Measurements from ENCODE around the gene LRMDA. TPM values are rescaled to one million over a fixed set of nuclear protein-coding genes. Genes with fewer than 3 reads are reported as not detected.

LRMDA gene
- total and polyA plus RNA-seq, 2 of the 13 experiments (the other 11 are each of a cell fraction or from before 2014, with no cell fraction given), result 13.4 to 22.0 TPM

GRCh38 chr10:76433161-76434005 is 1002.0 kb downstream of the LRMDA start:
- in situ Hi-C loops (cut with HindIII; ENCODE audit: extremely low pct_ligation_motif_present, low pct_unique_long_range_greater_than_20kb) (no loop called here), intact Hi-C loops (cut with micrococcal nuclease; ENCODE audit: unreplicated experiment) (no loop called here)
- ChIA-PET CTCF (ENCODE audit: low intra/inter-chr PET ratio, low total read pairs) (no interaction called here), POLR2A (no interaction called here)
- Histone ChIP-seq H4K20me1 (ENCODE audit: insufficient read depth, low read length) (no peaks in the 10 kb centered on the region), H3K36me3 (replicated peaks in 1 of 2; ENCODE audit: control insufficient read depth in 1 of 2, insufficient read depth in 2 of 2, low read length in 2 of 2) (no peaks in the 10 kb centered on the region), H3K9ac (ENCODE audit: insufficient read depth, low read depth, low read length) (no peak overlapping the region), H3K27ac (ENCODE audit: extremely low read length, insufficient read depth, low read length) (no peak overlapping the region), H3K4me3 (replicated peaks in 1 of 3; ENCODE audit: insufficient read depth in 1 of 3, low read depth in 2 of 3, low read length in 3 of 3) (no peak overlapping the region), H3K4me2 (ENCODE audit: low read depth, low read length) (no peak overlapping the region), H3K9me3 (ENCODE audit: low read length) (no peaks in the 10 kb centered on the region), H3K79me2 (ENCODE audit: insufficient read depth, low read length) (no peaks in the 10 kb centered on the region), H2AFZ (ENCODE audit: low read length) (no peak overlapping the region), H3K4me1 (ENCODE audit: insufficient read depth, low read length) (peaks cover 12% of the 10 kb centered on the region; the same call in 1 of the 2 replicates), H3K27me3 (ENCODE audit: control insufficient read depth in 1 of 2, insufficient read depth in 2 of 2, low read length in 2 of 2) (no peaks in the 10 kb centered on the region)
- peak; percentile 91 for ATAC-seq
- DNase-seq (ENCODE audit: low spot score), result peak; percentile 9
- no TSS peak for BruUV-seq (replicated peaks)
- FAIRE-seq, result no peak
- 57% methylated on average over 6 of the region's 8 CpGs for WGBS (ENCODE audit: low lambda C conversion rate)
- TF ChIP-seq SP1 (IDR thresholded peaks at IDR 0.05) (no peak), SP1 (CRISPR knock-in tag; IDR thresholded peaks at IDR 0.05) (no peak), MLLT10 (CRISPR knock-in tag; IDR thresholded peaks at IDR 0.05) (no peak), BCL6 (CRISPR knock-in tag; IDR thresholded peaks at IDR 0.05) (peak; percentile 13; the same call in 1 of the 2 replicates), ZBTB8A (CRISPR knock-in tag; IDR thresholded peaks at IDR 0.05; ENCODE audit: borderline replicate concordance, low read depth) (no peak), TERF1 (CRISPR knock-in tag; IDR thresholded peaks at IDR 0.05) (no peak), TCF7 (IDR thresholded peaks at IDR 0.05; ENCODE audit: low read depth) (peak; percentile 61; the same call in 1 of the 2 replicates), NR2F6 (IDR thresholded peaks at IDR 0.05) (no peak), NR2F6 (CRISPR knock-in tag; IDR thresholded peaks at IDR 0.05) (no peak), YY1 (IDR thresholded peaks at IDR 0.05; ENCODE audit: insufficient read depth, insufficient replicate concordance, low read depth, low read length) (no peak), ZMYM2 (CRISPR knock-in tag; IDR thresholded peaks at IDR 0.05) (no peak), ZNF646 (CRISPR knock-in tag; IDR thresholded peaks at IDR 0.05) (no peak), DR1 (CRISPR knock-in tag; IDR thresholded peaks at IDR 0.05) (no peak), HDAC2 (CRISPR knock-in tag; IDR thresholded peaks at IDR 0.05) (no peak), FOXO1 (CRISPR knock-in tag; IDR thresholded peaks at IDR 0.05) (peak; percentile 26; the same call in 1 of the 2 replicates), ZNF263 (CRISPR knock-in tag; IDR thresholded peaks at IDR 0.05) (peak; percentile 84), TEF (CRISPR knock-in tag; IDR thresholded peaks at IDR 0.05) (no peak), ZNF737 (CRISPR knock-in tag; IDR thresholded peaks at IDR 0.05; ENCODE audit: borderline replicate concordance) (no peak)

All from HepG2 (cell line).